ENCODE measurements around the gene SLC9A9.
"Not testable (repeated sequence)": the region's sequence is repeated elsewhere in the genome, so short reads cannot be mapped to it uniquely, and the experiment has no call there.

SLC9A9 gene

GRCh38 chr3:143881095-143881494 is 32.8 kb upstream of the SLC9A9 start:
- Histone ChIP-seq H3K79me2 (ENCODE audit: low read length) (no peaks in the 10 kb centered on the region), H3F3A (ENCODE audit: insufficient read depth, low read length) (no peaks in the 10 kb centered on the region), H3K9me3 (replicated peaks; ENCODE audit: insufficient read depth, low read length) (no peaks in the 10 kb centered on the region), H3K9me2 (replicated peaks; ENCODE audit: insufficient read depth, low read length) (no peaks in the 10 kb centered on the region), H3K4me3 (ENCODE audit: low read length) (no peak overlapping the region), H4K20me1 (ENCODE audit: insufficient read depth, low read length) (no peaks in the 10 kb centered on the region), H2AFZ (ENCODE audit: low read length) (no peak overlapping the region), H3K4me1 (ENCODE audit: low read length) (peaks cover 12% of the 10 kb centered on the region), H3K27me3 (replicated peaks; ENCODE audit: insufficient read depth, low read length) (no peaks in the 10 kb centered on the region), H3K4me2 (ENCODE audit: low read depth, low read length) (no peak overlapping the region), H3K27ac (ENCODE audit: low read length) (no peak overlapping the region), H3K9ac (ENCODE audit: low read length) (no peak overlapping the region), H3K36me3 (replicated peaks; ENCODE audit: insufficient read depth, low read length) (no peaks in the 10 kb centered on the region)
- TF ChIP-seq EZH2 (optimal IDR thresholded peaks at IDR 0.05; ENCODE audit: low read depth, low read length): no peak
- no peak for TF ChIP-seq CTCF (IDR thresholded peaks at IDR 0.05; ENCODE audit: low read length)
- no peak for TF ChIP-seq EZH2phosphoT487 (IDR thresholded peaks at IDR 0.05; ENCODE audit: low read length)
- DNase-seq: no peak

- H2AFZ ChIP-seq (ENCODE audit: low read length): peak overlapping the region; percentile 25
- H3K27me3 ChIP-seq (replicated peaks; ENCODE audit: insufficient read depth, low read length): no peaks in the 10 kb centered on the region
- no peaks in the 10 kb centered on the region for H3K9me2 ChIP-seq (replicated peaks; ENCODE audit: insufficient read depth, low read length)
- H3F3A ChIP-seq (ENCODE audit: insufficient read depth, low read length): 0 out of 2 replicates have a peak, but pooled peaks cover 4% of the 10 kb centered on the region
- H3K27ac ChIP-seq (ENCODE audit: low read length): peak overlapping the region; percentile 27; the same call in 1 of the 2 replicates
- TF ChIP-seq CTCF (IDR thresholded peaks at IDR 0.05; ENCODE audit: low read length): no peak
- no peak for TF ChIP-seq EZH2phosphoT487 (IDR thresholded peaks at IDR 0.05; ENCODE audit: low read length)
- TF ChIP-seq EZH2 (optimal IDR thresholded peaks at IDR 0.05; ENCODE audit: low read depth, low read length): no peak
- H4K20me1 ChIP-seq (ENCODE audit: insufficient read depth, low read length): no peaks in the 10 kb centered on the region
- H3K79me2 ChIP-seq (ENCODE audit: low read length): no peaks in the 10 kb centered on the region
- peak; percentile 70 for DNase-seq
- peaks cover 18% of the 10 kb centered on the region for H3K4me1 ChIP-seq (ENCODE audit: low read length)
- H3K4me2 ChIP-seq (ENCODE audit: low read depth, low read length): peak overlapping the region; percentile 45; the same call in 1 of the 2 replicates
- no peaks in the 10 kb centered on the region for H3K36me3 ChIP-seq (replicated peaks; ENCODE audit: insufficient read depth, low read length)
- no peaks in the 10 kb centered on the region for H3K9me3 ChIP-seq (replicated peaks; ENCODE audit: insufficient read depth, low read length)
- no peak overlapping the region for H3K9ac ChIP-seq (ENCODE audit: low read length)
- H3K4me3 ChIP-seq (ENCODE audit: low read length): no peak overlapping the region
Observed at GRCh38 chr3:143875546-143875945, 27.3 kb upstream of the SLC9A9 start.

GRCh38 chr3:143873553-143873952 is 25.3 kb upstream of the SLC9A9 start:
- H2AFZ ChIP-seq (ENCODE audit: low read length); H3K4me3 ChIP-seq (ENCODE audit: low read length); H3K4me2 ChIP-seq (ENCODE audit: low read depth, low read length): not testable (repeated sequence)

GRCh38 chr3:143865302-143865701 is 17.0 kb upstream of the SLC9A9 start:
- H3K9me2 ChIP-seq (replicated peaks; ENCODE audit: insufficient read depth, low read length): no peaks in the 10 kb centered on the region
- H3F3A ChIP-seq (ENCODE audit: insufficient read depth, low read length): no peaks in the 10 kb centered on the region
- no peaks in the 10 kb centered on the region for H4K20me1 ChIP-seq (ENCODE audit: insufficient read depth, low read length)
- H3K27me3 ChIP-seq (replicated peaks; ENCODE audit: insufficient read depth, low read length): no peaks in the 10 kb centered on the region
- no peak for DNase-seq
- no peak overlapping the region for H3K4me2 ChIP-seq (ENCODE audit: low read depth, low read length)
- H3K4me1 ChIP-seq (ENCODE audit: low read length): no peaks in the 10 kb centered on the region
- no peak overlapping the region for H3K4me3 ChIP-seq (ENCODE audit: low read length)
- H2AFZ ChIP-seq (ENCODE audit: low read length): no peak overlapping the region
- no peak overlapping the region for H3K27ac ChIP-seq (ENCODE audit: low read length)
- no peak overlapping the region for H3K9ac ChIP-seq (ENCODE audit: low read length)
- H3K36me3 ChIP-seq (replicated peaks; ENCODE audit: insufficient read depth, low read length): no peaks in the 10 kb centered on the region
- H3K79me2 ChIP-seq (ENCODE audit: low read length): no peaks in the 10 kb centered on the region
- TF ChIP-seq EZH2phosphoT487 (IDR thresholded peaks at IDR 0.05; ENCODE audit: low read length) (no peak), EZH2 (optimal IDR thresholded peaks at IDR 0.05; ENCODE audit: low read depth, low read length) (no peak), CTCF (IDR thresholded peaks at IDR 0.05; ENCODE audit: low read length) (no peak)
- no peaks in the 10 kb centered on the region for H3K9me3 ChIP-seq (replicated peaks; ENCODE audit: insufficient read depth, low read length)

More at GRCh38 chr3:143873553-143873952, 25.3 kb upstream of the SLC9A9 start:
- not testable (repeated sequence) for H4K20me1 ChIP-seq (ENCODE audit: insufficient read depth, low read length); DNase-seq; H3K27me3 ChIP-seq (replicated peaks; ENCODE audit: insufficient read depth, low read length); H3K79me2 ChIP-seq (ENCODE audit: low read length); H3K9me3 ChIP-seq (replicated peaks; ENCODE audit: insufficient read depth, low read length); H3F3A ChIP-seq (ENCODE audit: insufficient read depth, low read length); H3K36me3 ChIP-seq (replicated peaks; ENCODE audit: insufficient read depth, low read length); H3K27ac ChIP-seq (ENCODE audit: low read length); H3K9me2 ChIP-seq (replicated peaks; ENCODE audit: insufficient read depth, low read length); H3K9ac ChIP-seq (ENCODE audit: low read length)
- peaks cover 18% of the 10 kb centered on the region for H3K4me1 ChIP-seq (ENCODE audit: low read length)
